GM12875 (cell line): ENCODE data around the gene UNCX.

Experiments
- H3K4me3 ChIP-seq: one replicate; pipeline ENCODE4 v1.5.1; 2011; ENCODE audit warnings: low read depth, low read length, control low read depth
- CTCF ChIP-seq: IDR thresholded peaks from 2 replicates; pipeline ENCODE4 v1.5.1; 2011; ENCODE audit warnings: low read depth, mild to moderate bottlenecking, control low read depth, inconsistent platforms, low read length, moderate library complexity, borderline replicate concordance; ENCODE audit not compliant: insufficient read depth

The UNCX gene

GRCh38 chr7:1264345-1265280 lies 31.9 kb downstream of the UNCX start:
- no peak overlapping the region for H3K4me3 ChIP-seq
- TF ChIP-seq CTCF = no peak

DNA sequence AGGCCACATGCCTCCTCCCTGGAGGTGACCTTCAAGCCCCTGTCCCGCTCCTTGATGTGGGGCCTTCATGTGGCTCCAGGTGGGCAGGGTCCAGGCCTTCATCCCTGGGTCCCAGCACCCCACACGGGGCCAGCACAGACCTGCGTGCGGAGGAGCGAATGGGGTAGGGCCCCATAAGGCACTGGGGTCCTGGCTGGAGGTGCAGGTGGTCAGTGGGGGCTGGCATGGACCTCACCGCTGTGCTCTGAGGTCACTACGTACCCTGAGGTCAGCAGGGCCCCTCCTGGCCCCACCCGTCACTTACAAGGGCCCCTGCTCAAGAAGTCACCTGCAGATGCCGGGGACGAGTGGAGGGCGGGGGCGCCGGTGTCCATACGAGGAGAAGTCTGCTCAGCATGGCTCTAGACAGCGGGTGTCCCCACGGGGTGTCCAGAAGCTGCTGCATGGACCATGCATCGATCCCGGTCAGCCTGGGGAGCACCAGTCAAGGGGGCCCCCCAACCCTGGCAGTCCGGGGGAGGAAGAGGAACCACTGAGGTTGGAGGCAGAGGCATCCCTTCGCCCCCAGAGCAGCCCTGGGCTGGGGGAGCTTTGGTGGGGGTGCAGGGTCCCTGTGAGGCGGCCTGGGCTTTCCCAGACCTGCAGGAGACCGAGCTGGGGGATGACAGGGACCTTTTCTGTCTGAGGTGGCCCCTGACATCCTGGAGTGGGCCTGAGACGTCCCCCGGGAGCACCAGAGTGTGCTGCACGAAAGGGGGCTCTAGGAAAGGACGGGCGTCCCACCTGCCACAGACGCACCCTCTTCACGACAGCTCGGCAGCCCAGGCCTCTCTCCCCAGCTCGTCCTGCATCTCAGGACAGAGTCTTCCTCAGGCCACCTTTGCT lies 34.6 kb downstream of the UNCX start:
- TF ChIP-seq CTCF = no peak
- H3K4me3 ChIP-seq = no peak overlapping the region

GRCh38 chr7:1268076-1268815 lies 35.6 kb downstream of the UNCX start:
- no peak for TF ChIP-seq CTCF
- no peak overlapping the region for H3K4me3 ChIP-seq

DNA sequence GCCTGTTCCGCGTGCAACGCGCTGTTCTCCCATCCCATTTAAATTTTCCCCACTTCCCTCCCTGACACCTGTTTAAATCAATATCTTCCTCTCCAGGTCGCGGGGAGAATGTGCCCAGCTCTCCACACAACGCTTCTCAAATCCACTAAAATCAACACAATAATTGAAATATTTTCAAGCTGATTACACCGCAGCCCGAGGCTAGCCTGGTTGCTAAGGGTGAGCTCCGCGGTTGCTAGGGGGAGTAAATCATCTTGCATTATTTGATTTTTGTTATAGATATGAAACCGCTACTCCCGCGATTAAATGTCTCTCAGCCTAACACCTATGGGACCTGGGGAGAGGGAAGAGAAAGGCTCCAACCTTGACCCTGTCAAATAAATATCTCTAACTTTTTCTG lies 36.2 kb downstream of the UNCX start:
- no peak for TF ChIP-seq CTCF
- H3K4me3 ChIP-seq = no peak overlapping the region

DNA sequence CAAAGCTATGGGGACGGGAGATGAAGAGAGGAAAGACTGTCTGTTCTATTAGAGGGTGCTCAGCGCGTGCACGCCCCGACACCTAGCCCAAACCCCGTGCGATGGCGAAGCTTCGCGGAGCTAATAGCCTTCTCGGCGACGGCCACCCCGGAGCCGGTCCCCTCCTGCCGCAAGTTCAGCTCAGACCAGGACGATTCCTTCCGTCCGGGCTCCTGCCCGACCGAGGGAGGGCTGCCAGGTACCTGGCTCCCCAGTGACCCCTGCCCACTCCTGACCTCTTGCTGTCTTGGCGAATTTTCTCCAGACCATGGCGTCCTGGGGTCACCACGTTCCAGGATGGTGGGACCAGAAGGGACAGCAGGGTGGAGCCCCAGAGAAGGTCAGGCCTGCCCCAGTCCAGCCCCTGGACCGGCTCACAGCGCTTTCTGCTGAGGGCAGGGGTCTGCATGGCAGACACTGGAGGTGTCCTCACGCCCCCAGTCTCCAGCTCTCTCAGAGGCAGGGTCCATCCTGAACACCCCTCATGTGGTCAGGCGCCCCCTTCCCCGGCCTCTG lies 36.7 kb downstream of the UNCX start:
- H3K4me3 ChIP-seq = no peak overlapping the region
- no peak for TF ChIP-seq CTCF

DNA sequence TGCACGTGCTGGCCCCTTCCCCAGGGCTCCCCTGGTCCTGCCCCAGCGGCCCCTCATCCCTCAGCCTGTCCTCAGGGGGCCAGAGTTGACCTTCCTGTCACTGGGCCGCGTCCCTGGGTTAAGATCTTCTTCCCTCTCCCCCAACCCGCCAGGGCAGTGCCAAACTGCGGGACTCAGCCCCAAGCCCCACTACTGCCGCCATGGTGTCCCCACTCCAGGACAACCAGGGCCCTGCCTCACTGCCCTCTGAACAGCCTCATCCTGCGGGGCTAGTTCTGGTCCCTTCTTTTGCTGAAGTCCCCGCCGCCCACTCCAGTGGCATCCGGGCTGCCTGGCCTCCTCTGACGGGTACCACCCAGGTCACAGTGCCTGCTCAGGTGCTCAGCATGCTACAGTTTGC lies 37.5 kb downstream of the UNCX start:
- TF ChIP-seq CTCF = no peak
- H3K4me3 ChIP-seq = no peak overlapping the region
